Neural progenitor cell (in vitro differentiated cells): ENCODE measurements around the gene PPP1R9A.

Experiments
- EZH2 ChIP-seq: fragments of 200-600 bp; sonication (generic); IDR thresholded peaks from 2 replicates; pipeline ENCODE4 v1.6.1; 2017; ENCODE audit warnings: antibody characterized with exemption, mild to moderate bottlenecking, moderate library complexity
- EZH2phosphoT487 ChIP-seq: fragments of 200-600 bp; sonication (generic); IDR thresholded peaks from 2 replicates; pipeline ENCODE4 v1.6.1; 2017; ENCODE audit warnings: antibody characterized with exemption
- TF ChIP-seq, protein P1 (sequence below): fragments of 200-600 bp; sonication (generic); IDR thresholded peaks from 2 replicates; pipeline ENCODE4 v1.5.1; 2017; ENCODE audit warnings: antibody characterized with exemption, mild to moderate bottlenecking

DNA sequence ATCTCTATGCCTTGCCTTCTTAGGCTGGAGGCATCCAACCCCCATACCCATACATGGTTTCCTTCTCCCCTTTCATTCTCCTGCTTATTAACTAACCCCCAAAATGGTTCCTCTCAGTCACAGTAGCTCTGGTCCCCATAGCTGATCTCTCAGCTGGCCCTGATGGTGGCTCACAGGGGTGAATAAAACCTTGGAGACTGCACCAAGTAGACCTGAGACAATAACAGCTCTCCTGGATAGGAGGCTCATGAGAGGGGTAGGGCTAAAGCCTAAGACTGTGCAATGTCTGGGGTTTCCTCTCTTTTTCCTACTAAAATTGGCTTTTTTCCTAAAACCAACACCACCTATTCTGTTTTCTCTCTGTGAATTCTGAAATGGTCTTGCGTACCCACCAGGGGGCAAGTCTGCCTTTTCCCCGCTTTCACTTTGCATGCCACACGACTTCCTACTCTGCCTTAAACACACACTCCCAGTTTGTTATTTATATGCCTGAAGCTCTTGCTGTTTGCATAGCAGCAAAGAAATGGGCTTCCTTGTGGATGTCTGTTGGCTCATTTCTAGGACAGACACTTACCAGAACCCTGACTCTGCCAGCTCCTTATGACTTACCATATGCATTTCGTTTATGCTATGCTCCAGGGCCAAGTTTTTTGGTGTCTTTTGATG lies 435.4 kb downstream of the PPP1R9A start:
- TF ChIP-seq, protein P1, sequence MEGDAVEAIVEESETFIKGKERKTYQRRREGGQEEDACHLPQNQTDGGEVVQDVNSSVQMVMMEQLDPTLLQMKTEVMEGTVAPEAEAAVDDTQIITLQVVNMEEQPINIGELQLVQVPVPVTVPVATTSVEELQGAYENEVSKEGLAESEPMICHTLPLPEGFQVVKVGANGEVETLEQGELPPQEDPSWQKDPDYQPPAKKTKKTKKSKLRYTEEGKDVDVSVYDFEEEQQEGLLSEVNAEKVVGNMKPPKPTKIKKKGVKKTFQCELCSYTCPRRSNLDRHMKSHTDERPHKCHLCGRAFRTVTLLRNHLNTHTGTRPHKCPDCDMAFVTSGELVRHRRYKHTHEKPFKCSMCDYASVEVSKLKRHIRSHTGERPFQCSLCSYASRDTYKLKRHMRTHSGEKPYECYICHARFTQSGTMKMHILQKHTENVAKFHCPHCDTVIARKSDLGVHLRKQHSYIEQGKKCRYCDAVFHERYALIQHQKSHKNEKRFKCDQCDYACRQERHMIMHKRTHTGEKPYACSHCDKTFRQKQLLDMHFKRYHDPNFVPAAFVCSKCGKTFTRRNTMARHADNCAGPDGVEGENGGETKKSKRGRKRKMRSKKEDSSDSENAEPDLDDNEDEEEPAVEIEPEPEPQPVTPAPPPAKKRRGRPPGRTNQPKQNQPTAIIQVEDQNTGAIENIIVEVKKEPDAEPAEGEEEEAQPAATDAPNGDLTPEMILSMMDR: peak; percentile 22
- no peak for TF ChIP-seq EZH2
- TF ChIP-seq EZH2phosphoT487: no peak
